H1 (cell line): ENCODE data around the gene PACSIN2. TPM values are rescaled to one million over a fixed set of nuclear protein-coding genes. Genes with fewer than 3 reads are reported as not detected.
A peak's percentile ranks its signal among the peaks of the same experiment; 100 is the strongest.

Source experiments
- CTCF ChIA-PET: fragments of 300-600 bp; sonication (Branson Sonifier 250); formaldehyde crosslinking; loops from one replicate; lab custom pipeline; 2021; ENCODE audit not compliant: partially characterized antibody; lab: Charles Lee
- POLR2A ChIA-PET: fragments of 300-600 bp; sonication (Branson Sonifier 250); formaldehyde crosslinking; loops from one replicate; lab custom pipeline; 2021; ENCODE audit warnings: inconsistent platforms; ENCODE audit not compliant: partially characterized antibody; lab: Charles Lee
- DNase-seq, 2 experiments: peaks; one replicate each; pipeline versions ENCODE4 v3.0.0 to v3.0.0-alpha.2; 2010 to 2022; ENCODE audit warnings: low spot score in 2 of 2, low read depth in 1 of 2, mixed read lengths in 1 of 2
- FAIRE-seq: peaks from 2 replicates; lab custom pipeline; 2011; peaks lifted over from hg19 to GRCh38; lab: Jason Lieb, UNC
- H2AFZ ChIP-seq: 2 replicates; pipeline ENCODE4 v1.8.1; 2012; ENCODE audit warnings: low read length, inconsistent platforms
- H2AK5ac ChIP-seq: 2 replicates; pipeline ENCODE4 v1.6.1; 2013; ENCODE audit warnings: low read depth, low read length
- H2BK120ac ChIP-seq: replicated peaks from 2 replicates; pipeline ENCODE3; 2013; ENCODE audit warnings: low read depth, low read length, inconsistent platforms
- H2BK12ac ChIP-seq: 2 replicates; pipeline ENCODE4 v1.6.1; 2013; ENCODE audit warnings: low read depth, low read length
- H2BK15ac ChIP-seq: 2 replicates; pipeline ENCODE4 v1.6.1; 2013; ENCODE audit warnings: low read length
- H2BK20ac ChIP-seq: 2 replicates; pipeline ENCODE4 v1.6.1; 2013; ENCODE audit warnings: low read length
- H2BK5ac ChIP-seq: 2 replicates; pipeline ENCODE4 v1.6.1; 2013; ENCODE audit warnings: low read depth, low read length
- H3K14ac ChIP-seq: 2 replicates; pipeline ENCODE4 v1.6.1; 2013; ENCODE audit warnings: inconsistent platforms; ENCODE audit not compliant: insufficient read length
- H3K18ac ChIP-seq: 2 replicates; pipeline ENCODE4 v1.6.1; 2013; ENCODE audit warnings: low read length; ENCODE audit errors: extremely low read depth
- H3K23ac ChIP-seq: 2 replicates; pipeline ENCODE4 v1.6.1; 2013; ENCODE audit warnings: inconsistent platforms; ENCODE audit not compliant: insufficient read length
- H3K23me2 ChIP-seq: 2 replicates; pipeline ENCODE4 v1.6.1; 2013; ENCODE audit warnings: low read depth, low read length
- H3K27ac ChIP-seq: 2 replicates; pipeline ENCODE4 v1.6.1; 2011; ENCODE audit warnings: low read depth, low read length, inconsistent platforms
- H3K27me3 ChIP-seq, 4 experiments: replicated peaks in 1 of 4; 1 replicate in 1 of 4; 2 replicates in 3 of 4; pipeline versions ENCODE4 v1.6.1 to v1.8.1; 2011 to 2013; ENCODE audit warnings: low read length in 3 of 4, mild to moderate bottlenecking in 3 of 4, inconsistent platforms in 2 of 4, mixed read lengths in 2 of 4, moderate library complexity in 1 of 4; ENCODE audit not compliant: control insufficient read depth in 3 of 4, insufficient read depth in 3 of 4; ENCODE audit errors: extremely low read depth in 1 of 4
- H3K36me3 ChIP-seq, 4 experiments: 2 replicates each; pipeline versions ENCODE4 v1.6.1 to v1.8.1; 2011 to 2013; ENCODE audit warnings: mild to moderate bottlenecking in 4 of 4, low read length in 3 of 4, moderate library complexity in 2 of 4, control low read depth in 1 of 4, inconsistent platforms in 1 of 4; ENCODE audit not compliant: insufficient read depth in 4 of 4, control insufficient read depth in 2 of 4
- H3K4ac ChIP-seq: replicated peaks from 2 replicates; pipeline ENCODE3; 2013; ENCODE audit warnings: low read length, low read depth, mixed read lengths, inconsistent platforms; ENCODE audit not compliant: insufficient read length
- H3K4me1 ChIP-seq, 4 experiments: replicated peaks in 1 of 4; 1 replicate in 1 of 4; 2 replicates in 3 of 4; pipeline versions ENCODE4 v1.6.1 to v1.8.1; 2011 to 2013; ENCODE audit warnings: low read length in 3 of 4, inconsistent platforms in 2 of 4, mixed read lengths in 1 of 4; ENCODE audit not compliant: insufficient read depth in 4 of 4, control insufficient read depth in 3 of 4
- H3K4me2 ChIP-seq, 2 experiments: 2 replicates each; pipeline versions ENCODE4 v1.6.1 to v1.8.1; 2011 to 2013; ENCODE audit warnings: low read depth in 2 of 2, low read length in 2 of 2, control low read depth in 1 of 2, inconsistent platforms in 1 of 2, mild to moderate bottlenecking in 1 of 2; ENCODE audit not compliant: insufficient read depth in 1 of 2
- H3K4me3 ChIP-seq, 4 experiments: fragments of 200-600, 300-600 bp in 1 of 4; sonication (generic), shearing (Covaris generic), sonication (Bioruptor Twin) in 1 of 4; 2 replicates each; pipeline versions ENCODE4 v1.5.1 to v1.8.1; 2011 to 2016; ENCODE audit warnings: low read length in 4 of 4, low read depth in 3 of 4, control low read depth in 2 of 4, inconsistent platforms in 2 of 4, mild to moderate bottlenecking in 2 of 4, mixed read lengths in 1 of 4, moderate library complexity in 1 of 4; ENCODE audit not compliant: insufficient read depth in 2 of 4; ENCODE audit errors: extremely low read depth in 1 of 4
- H3K56ac ChIP-seq: replicated peaks from 2 replicates; pipeline ENCODE3; 2013; ENCODE audit warnings: low read depth, mild to moderate bottlenecking, mixed read lengths, low read length, inconsistent platforms; ENCODE audit not compliant: insufficient read length
- H3K79me1 ChIP-seq: 2 replicates; pipeline ENCODE4 v1.6.1; 2013; ENCODE audit warnings: low read depth, low read length, control low read depth
- H3K79me2 ChIP-seq, 2 experiments: 2 replicates each; pipeline versions ENCODE4 v1.6.1 to v1.8.1; 2012 to 2013; ENCODE audit warnings: low read length in 2 of 2, mild to moderate bottlenecking in 2 of 2, inconsistent platforms in 1 of 2; ENCODE audit not compliant: insufficient read depth in 2 of 2, control insufficient read depth in 1 of 2
- H3K9ac ChIP-seq, 4 experiments: replicated peaks in 1 of 4; 1 replicate in 1 of 4; 2 replicates in 3 of 4; pipeline versions ENCODE4 v1.6.1 to v1.8.1; 2011 to 2013; ENCODE audit warnings: low read depth in 3 of 4, low read length in 3 of 4, control low read depth in 2 of 4, mild to moderate bottlenecking in 2 of 4, moderate library complexity in 2 of 4, inconsistent platforms in 1 of 4; ENCODE audit errors: extremely low read depth in 1 of 4
- H3K9me3 ChIP-seq, 2 experiments: 2 replicates each; pipeline versions ENCODE4 v1.6.1 to v1.8.1; 2012 to 2013; ENCODE audit warnings: mild to moderate bottlenecking in 2 of 2, moderate library complexity in 2 of 2, control low read depth in 1 of 2, inconsistent platforms in 1 of 2, low read depth in 1 of 2, low read length in 1 of 2, mixed read lengths in 1 of 2; ENCODE audit not compliant: insufficient read depth in 2 of 2
- H4K20me1 ChIP-seq, 2 experiments: replicated peaks in 1 of 2; 2 replicates each; pipeline versions ENCODE3 to v1.8.1; 2011 to 2013; ENCODE audit warnings: inconsistent platforms in 2 of 2, low read length in 2 of 2, mild to moderate bottlenecking in 1 of 2; ENCODE audit not compliant: insufficient read depth in 2 of 2, control insufficient read depth in 1 of 2
- H4K5ac ChIP-seq: 2 replicates; pipeline ENCODE4 v1.6.1; 2013; ENCODE audit warnings: low read length, low read depth, mixed read lengths, inconsistent platforms; ENCODE audit not compliant: insufficient read length
- H4K8ac ChIP-seq: 2 replicates; pipeline ENCODE4 v1.8.0; 2013; ENCODE audit warnings: mild to moderate bottlenecking, moderate library complexity, low read length, inconsistent platforms; ENCODE audit not compliant: insufficient read depth; ENCODE audit errors: extremely low read depth
- H4K91ac ChIP-seq: replicated peaks from 2 replicates; pipeline ENCODE3; 2013; ENCODE audit warnings: low read length, mixed read lengths, inconsistent platforms; ENCODE audit not compliant: insufficient read length
- CREB1 ChIP-seq: IDR thresholded peaks from 2 replicates; pipeline ENCODE4 v1.6.1; 2012; ENCODE audit warnings: inconsistent platforms
- JUN ChIP-seq: IDR thresholded peaks from 2 replicates; pipeline ENCODE4 v1.6.1; 2011; ENCODE audit warnings: low read depth, mild to moderate bottlenecking, improper control_type of control experiment, low read length
- JUND ChIP-seq: IDR thresholded peaks from 2 replicates; pipeline ENCODE4 v1.6.1; 2011; ENCODE audit warnings: mild to moderate bottlenecking, improper control_type of control experiment, low read length
- NRF1 ChIP-seq: IDR thresholded peaks from 2 replicates; pipeline ENCODE4 v1.6.1; 2011; ENCODE audit warnings: mild to moderate bottlenecking, low read depth, low read length, improper control_type of control experiment
- RBBP5 ChIP-seq: IDR thresholded peaks from 2 replicates; pipeline ENCODE4 v1.7.1; 2012; ENCODE audit warnings: low read depth, mild to moderate bottlenecking, inconsistent platforms, low read length, moderate library complexity, borderline replicate concordance
- RFX5 ChIP-seq: IDR thresholded peaks from 2 replicates; pipeline ENCODE4 v1.6.1; 2011; ENCODE audit warnings: low read depth, low read length, improper control_type of control experiment, borderline replicate concordance
- SAP30 ChIP-seq: fragments of 300-600 bp; sonication (generic); IDR thresholded peaks from 2 replicates; pipeline ENCODE4 v1.7.1; 2012; ENCODE audit warnings: low read length, moderate library complexity, mild to moderate bottlenecking, inconsistent platforms; ENCODE audit not compliant: insufficient read depth, insufficient replicate concordance
- TAF1 ChIP-seq: IDR thresholded peaks from 2 replicates; pipeline ENCODE4 v1.6.1; 2011; ENCODE audit warnings: mild to moderate bottlenecking, low read depth, low read length
- YY1 ChIP-seq: IDR thresholded peaks from 2 replicates; pipeline ENCODE4 v1.6.1; 2011; ENCODE audit warnings: low read depth, mild to moderate bottlenecking, low read length
- WGBS, 2 experiments: shearing (Covaris generic) in 1 of 2; methylation state at CpG; one replicate each; pipeline versions ENCODE4 v1.1.6 to v1.1.7; 2013 to 2015; ENCODE audit warnings: low lambda C conversion rate in 2 of 2, mixed read lengths in 2 of 2, inconsistent platforms in 1 of 2, low coverage in 1 of 2, missing lambda C conversion rate in 1 of 2; ENCODE audit not compliant: insufficient replicate concordance in 2 of 2, insufficient coverage in 1 of 2, insufficient read length in 1 of 2; ENCODE audit errors: extremely low coverage in 1 of 2, missing lambda C conversion rate in 1 of 2; 5-methylcytosine and 5-hydroxymethylcytosine counted together
- polyA plus RNA-seq, 7 experiments: library from polyadenylated mRNA; depleted of rRNA in 3 of 7; stranded (reverse) in 5 of 7; unstranded in 2 of 7; fragments of >200 nt in 5 of 7; fragments of 200-250 nt in 2 of 7; gene quantifications; 1 replicate in 5 of 7; 2 replicates in 1 of 7; 4 replicates in 1 of 7; pipeline versions ENCODE4 v1.2.1 to v1.2.3, GENCODE V29; 2011 to 2013; ENCODE audit warnings: missing spikeins in 2 of 7, mixed read lengths in 2 of 7
- total RNA-seq: library from RNA; stranded (reverse); fragmentation: NEBNext Ultra II Directional; extraction: Animal tissue kit (Norgen Biotek cat#: 25700); gene quantifications from 2 replicates; pipeline ENCODE4 v1.2.1, GENCODE V29; 2021
- TF ChIP-seq, protein P1 (sequence below), 3 experiments: IDR thresholded peaks; 1 replicate in 2 of 3; 2 replicates in 1 of 3; pipeline versions ENCODE4 v1.5.1 to v1.6.1; 2011; ENCODE audit warnings: low read length in 3 of 3, mild to moderate bottlenecking in 3 of 3, inconsistent platforms in 2 of 3, low read depth in 1 of 3, moderate library complexity in 1 of 3; ENCODE audit not compliant: insufficient read depth in 1 of 3; ENCODE audit errors: control extremely low read depth in 1 of 3
- TF ChIP-seq, protein P2 (sequence below): IDR thresholded peaks from 2 replicates; pipeline ENCODE4 v1.6.1; 2011; ENCODE audit warnings: low read depth, mild to moderate bottlenecking, low read length; ENCODE audit not compliant: insufficient read depth

The PACSIN2 gene
- total and polyA plus RNA-seq, 2 of the 8 experiments (the other 6 are each of a cell fraction or from before 2014, with no cell fraction given): 44.8 to 64.2 TPM

- POLR2A ChIA-PET: interaction anchor here (1.3 to 2.5 kb wide), 2 partner anchors 14 to 41 kb away, joined by 4 to 6 read pairs; partner anchors contain the start of gene PACSIN2
- no peak overlapping the region for H4K5ac ChIP-seq
- no peak overlapping the region for H2AFZ ChIP-seq
- H2BK15ac ChIP-seq: no peak overlapping the region
- H3K4me1 ChIP-seq: peaks cover 5 to 15% (median 11%) of the 10 kb centered on the region in 4 experiments
- H3K27me3 ChIP-seq: no peaks in the 10 kb centered on the region
- WGBS, 2 experiments: 87% methylated on average over 5 of the region's 5 CpGs; no CpG with 5 or more reads in 1 of the 2 experiments
- H3K18ac ChIP-seq: no peak overlapping the region
- DNase-seq: no peak
- H3K56ac ChIP-seq: no peak overlapping the region
- H2BK120ac ChIP-seq: no peak overlapping the region
- H4K8ac ChIP-seq: no peak overlapping the region
- peaks cover 0 to 83% of the 10 kb centered on the region in 2 experiments; a peak in 3 of 4 replicates for H3K79me2 ChIP-seq
- H2BK5ac ChIP-seq: no peak overlapping the region
- peaks cover 0 to 16% of the 10 kb centered on the region in 2 experiments; a peak in 2 of 4 replicates for H3K9me3 ChIP-seq
- H3K36me3 ChIP-seq: peaks cover 0 to 6% (median 0%) of the 10 kb centered on the region in 4 experiments; a peak in 1 of 8 replicates
- no peak overlapping the region for H3K9ac ChIP-seq
- no peaks in the 10 kb centered on the region; the same call in 1 of the 2 replicates for H3K23me2 ChIP-seq
- no peak overlapping the region for H3K4ac ChIP-seq
- H3K27ac ChIP-seq: no peak overlapping the region
- H2AK5ac ChIP-seq: 0 out of 2 replicates have a peak overlapping the region, but pooled peaks have one; percentile 14
- no peak for FAIRE-seq
- H3K4me3 ChIP-seq: no peak overlapping the region
- H2BK12ac ChIP-seq: no peak overlapping the region
- no peak overlapping the region for H3K14ac ChIP-seq
- no peak overlapping the region for H2BK20ac ChIP-seq
- CTCF ChIA-PET: interaction anchor here (0.9 to 1.1 kb wide), 3 partner anchors 47 to 131 kb away, joined by 3 to 4 read pairs (median 3); no protein-coding TSS in a partner anchor
- H4K20me1 ChIP-seq: peaks cover 5 to 29% of the 10 kb centered on the region in 2 experiments
- H4K91ac ChIP-seq: no peak overlapping the region
- H3K79me1 ChIP-seq: peaks cover 9% of the 10 kb centered on the region; the same call in 1 of the 2 replicates
- no peak overlapping the region for H3K23ac ChIP-seq
- no peak overlapping the region for H3K4me2 ChIP-seq
- TF ChIP-seq NRF1 (no peak), SAP30 (no peak), RBBP5 (no peak), JUND (no peak), RFX5 (no peak), JUN (no peak), YY1 (no peak), CREB1 (no peak), TAF1 (no peak)
- TF ChIP-seq, protein P1, sequence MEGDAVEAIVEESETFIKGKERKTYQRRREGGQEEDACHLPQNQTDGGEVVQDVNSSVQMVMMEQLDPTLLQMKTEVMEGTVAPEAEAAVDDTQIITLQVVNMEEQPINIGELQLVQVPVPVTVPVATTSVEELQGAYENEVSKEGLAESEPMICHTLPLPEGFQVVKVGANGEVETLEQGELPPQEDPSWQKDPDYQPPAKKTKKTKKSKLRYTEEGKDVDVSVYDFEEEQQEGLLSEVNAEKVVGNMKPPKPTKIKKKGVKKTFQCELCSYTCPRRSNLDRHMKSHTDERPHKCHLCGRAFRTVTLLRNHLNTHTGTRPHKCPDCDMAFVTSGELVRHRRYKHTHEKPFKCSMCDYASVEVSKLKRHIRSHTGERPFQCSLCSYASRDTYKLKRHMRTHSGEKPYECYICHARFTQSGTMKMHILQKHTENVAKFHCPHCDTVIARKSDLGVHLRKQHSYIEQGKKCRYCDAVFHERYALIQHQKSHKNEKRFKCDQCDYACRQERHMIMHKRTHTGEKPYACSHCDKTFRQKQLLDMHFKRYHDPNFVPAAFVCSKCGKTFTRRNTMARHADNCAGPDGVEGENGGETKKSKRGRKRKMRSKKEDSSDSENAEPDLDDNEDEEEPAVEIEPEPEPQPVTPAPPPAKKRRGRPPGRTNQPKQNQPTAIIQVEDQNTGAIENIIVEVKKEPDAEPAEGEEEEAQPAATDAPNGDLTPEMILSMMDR (IDR thresholded peaks at IDR 0.05; ENCODE audit: control extremely low read depth in 1 of 3, insufficient read depth in 1 of 3, low read depth in 1 of 3, low read length in 3 of 3): no peak
- TF ChIP-seq, protein P2, sequence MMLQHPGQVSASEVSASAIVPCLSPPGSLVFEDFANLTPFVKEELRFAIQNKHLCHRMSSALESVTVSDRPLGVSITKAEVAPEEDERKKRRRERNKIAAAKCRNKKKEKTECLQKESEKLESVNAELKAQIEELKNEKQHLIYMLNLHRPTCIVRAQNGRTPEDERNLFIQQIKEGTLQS: no peak
These were observed 41.4 kb downstream of the PACSIN2 start for GRCh38 chr22:42973536-42973881.
